Fibroblast of skin of back (primary cell): ENCODE results near the gene TMEM101.
"Not testable (repeated sequence)": the region's sequence is repeated elsewhere in the genome, so short reads cannot be mapped to it uniquely, and the experiment has no call there.

Source experiments
- DNase-seq: peaks from one replicate; pipeline ENCODE4 v3.0.0-alpha.2; 2013

TMEM101 gene

GRCh38 chr17:44023545-44024270 is 8.9 kb upstream of the TMEM101 start:
- DNase-seq = no peak

GRCh38 chr17:44022246-44022645 is 7.5 kb upstream of the TMEM101 start:
- DNase-seq = no peak

GRCh38 chr17:44021227-44021626 is 6.5 kb upstream of the TMEM101 start:
- DNase-seq = not testable (repeated sequence)

GRCh38 chr17:44014133-44014436 is 678 bp downstream of the TMEM101 start:
- DNase-seq = peak; percentile 21

GRCh38 chr17:44012874-44013273 is 1.9 kb downstream of the TMEM101 start:
- DNase-seq = no peak

GRCh38 chr17:44012391-44012790 is 2.4 kb downstream of the TMEM101 start:
- DNase-seq = no peak

- no peak for DNase-seq
Observed at GRCh38 chr17:44011876-44012275, 2.9 kb downstream of the TMEM101 start.

GRCh38 chr17:44010966-44011647 is 3.7 kb downstream of the TMEM101 start:
- DNase-seq = no peak

GRCh38 chr17:44008205-44008909 is 6.4 kb downstream of the TMEM101 start:
- no peak for DNase-seq

GRCh38 chr17:44007346-44008204 is 7.2 kb downstream of the TMEM101 start:
- peak; percentile 22 for DNase-seq

- peak; percentile 96 for DNase-seq
Observed at GRCh38 chr17:44006598-44007345, 8.0 kb downstream of the TMEM101 start.

GRCh38 chr17:44006272-44006597 is 8.5 kb downstream of the TMEM101 start:
- no peak for DNase-seq

GRCh38 chr17:44005527-44006271 is 9.1 kb downstream of the TMEM101 start:
- DNase-seq = peak; percentile 12

- DNase-seq = no peak
Observed at GRCh38 chr17:44004761-44005526, 9.8 kb downstream of the TMEM101 start.

GRCh38 chr17:44004077-44004760 is 10.5 kb downstream of the TMEM101 start, which contains the start of gene NAGS:
TSS of gene NAGS (plus strand) at chr17:44004622. CDS start at chr17:44004664, 42 bp downstream.
- DNase-seq = no peak

- peak; percentile 79 for DNase-seq
Observed at GRCh38 chr17:44002141-44002848, 12.5 kb downstream of the TMEM101 start.

GRCh38 chr17:44001461-44001920 is 13.3 kb downstream of the TMEM101 start:
- no peak for DNase-seq

- no peak for DNase-seq
Observed at GRCh38 chr17:44000871-44001460, 13.8 kb downstream of the TMEM101 start.
